ENCODE results near the gene SELENOO. TPM values are rescaled to one million over a fixed set of nuclear protein-coding genes. Genes with fewer than 3 reads are reported as not detected.

The SELENOO gene
- total and polyA plus RNA-seq, 5 experiments from 2014 or later = 3.1 to 42.4 (median 8.8) TPM

DNA sequence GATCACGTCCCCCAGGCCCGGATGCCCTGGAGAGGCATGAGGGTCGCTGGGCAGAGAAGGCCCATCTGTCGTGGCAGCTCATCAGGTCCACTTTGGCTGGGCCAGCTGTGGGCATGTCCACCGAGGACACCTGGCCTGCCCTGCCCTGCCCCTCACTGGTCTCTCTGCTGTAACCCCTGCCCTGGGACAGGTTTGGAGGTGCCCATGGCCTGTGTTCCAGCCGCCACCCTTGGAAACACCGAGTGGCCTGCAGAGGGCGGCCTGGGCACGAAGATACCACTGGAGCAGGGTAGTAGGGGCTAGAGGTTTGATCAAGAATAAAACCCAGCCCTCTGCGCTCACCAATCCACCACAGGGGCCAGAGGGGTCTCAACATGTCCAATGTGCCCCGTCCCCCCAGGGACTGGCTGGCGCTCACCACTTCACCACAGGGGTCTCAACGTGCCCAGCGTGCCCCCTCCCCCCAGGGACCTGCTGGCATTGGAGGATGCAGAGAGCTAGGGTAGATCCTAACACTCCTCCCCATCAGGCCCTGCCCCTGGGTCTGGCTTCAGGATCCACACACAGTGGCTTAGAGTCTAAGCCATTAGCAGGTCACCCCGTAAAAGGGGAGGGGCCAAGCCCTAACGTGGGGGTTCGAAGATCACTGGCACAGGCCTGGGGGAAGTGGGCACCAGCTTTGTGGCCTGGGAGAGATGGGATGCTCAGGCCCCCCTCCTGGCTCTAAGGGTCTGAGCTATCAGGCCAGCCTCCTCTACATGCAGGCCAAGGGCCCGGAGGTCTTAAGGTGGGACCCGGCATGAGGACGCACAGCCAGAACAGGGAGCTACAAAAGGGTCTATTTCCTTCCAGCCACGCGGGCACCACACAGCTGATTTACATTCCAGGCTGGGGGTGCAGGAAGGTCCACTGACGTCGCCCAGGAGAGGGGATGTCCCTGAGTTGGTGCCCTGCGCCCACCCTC is 51.6 kb downstream of the SELENOO start:
- Mint-ChIP-seq H3K27ac (peak overlapping the region in 9 of 10 donors; percentile 23 to 83 (median 43)), H3K36me3 (peaks cover 0 to 4% (median under 1%) of the 10 kb centered on the region in 3 donors)
- ATAC-seq = peak; percentile 72 to 80

GRCh38 chr22:50253046-50253915 is 52.5 kb downstream of the SELENOO start:
- Mint-ChIP-seq H3K36me3 (no peaks in the 10 kb centered on the region), H3K27ac (peak overlapping the region in 3 of 10 donors; percentile 25 to 49 (median 36)), H3K4me3 (no peak overlapping the region), H3K4me1 (peaks cover 0 to 13% (median 4%) of the 10 kb centered on the region in 4 donors), H3K27me3 (no peaks in the 10 kb centered on the region), H3K9me3 (no peaks in the 10 kb centered on the region)
- POLR2A ChIA-PET = interaction anchor here (1.2 to 3.2 kb wide), 5 partner anchors 13 to 368 kb away, joined by 3 to 23 read pairs (median 15); partner anchors contain the start of genes DENND6B and SCO2
- no peak for DNase-seq
- ATAC-seq = no peak

More for the DNA sequence above, 51.6 kb downstream of the SELENOO start:
- Mint-ChIP-seq H3K4me1 (peaks cover 0 to 20% (median 6%) of the 10 kb centered on the region in 4 donors), H3K27me3 (no peaks in the 10 kb centered on the region), H3K4me3 (peak overlapping the region; percentile 52 to 83 (median 70)), H3K9me3 (no peaks in the 10 kb centered on the region)
- peak; percentile 57 to 86 (median 70) for DNase-seq
- POLR2A ChIA-PET = interaction anchor here (0.9 to 3.2 kb wide), 12 partner anchors 9 to 369 kb away, joined by 3 to 23 read pairs (median 7); partner anchors contain the start of genes DENND6B and SCO2

- H3K4me3 Mint-ChIP-seq = no peak overlapping the region
- ATAC-seq = no peak
- peaks cover 0 to under 1% (median 0%) of the 10 kb centered on the region in 3 donors for H3K36me3 Mint-ChIP-seq
- H3K9me3 Mint-ChIP-seq = no peaks in the 10 kb centered on the region
- no peak overlapping the region for H3K27ac Mint-ChIP-seq
- H3K27me3 Mint-ChIP-seq = peaks cover 0 to 4% (median 3%) of the 10 kb centered on the region in 5 donors
- H3K4me1 Mint-ChIP-seq = peaks cover 0 to 13% (median 4%) of the 10 kb centered on the region in 4 donors
- no peak for DNase-seq
- POLR2A ChIA-PET = no interaction called here
Observed at GRCh38 chr22:50253941-50254340, 53.1 kb downstream of the SELENOO start.

GRCh38 chr22:50255099-50255498 is 54.3 kb downstream of the SELENOO start:
- Mint-ChIP-seq H3K9me3 (no peaks in the 10 kb centered on the region), H3K27me3 (peaks cover 0 to 12% (median 4%) of the 10 kb centered on the region in 5 donors), H3K27ac (no peak overlapping the region), H3K4me3 (no peak overlapping the region), H3K36me3 (peaks cover 0 to 2% (median 0%) of the 10 kb centered on the region in 3 donors), H3K4me1 (peaks cover 0 to 8% (median 2%) of the 10 kb centered on the region in 4 donors)
- ATAC-seq (no peak), DNase-seq (no peak)
- POLR2A ChIA-PET = no interaction called here

GRCh38 chr22:50255607-50256006 is 54.8 kb downstream of the SELENOO start:
- POLR2A ChIA-PET = interaction anchor here (0.8 kb wide), 1 partner anchor 72 kb away, joined by 3 read pairs; no protein-coding TSS in a partner anchor
- Mint-ChIP-seq H3K36me3 (peaks cover 0 to 2% (median 0%) of the 10 kb centered on the region in 3 donors), H3K9me3 (no peaks in the 10 kb centered on the region), H3K27ac (no peak overlapping the region), H3K4me1 (peaks cover 0 to 4% (median 1%) of the 10 kb centered on the region in 4 donors), H3K4me3 (no peak overlapping the region), H3K27me3 (peaks cover 0 to 12% (median 6%) of the 10 kb centered on the region in 5 donors)
- ATAC-seq = no peak
- DNase-seq = no peak

GRCh38 chr22:50256258-50256862 is 55.5 kb downstream of the SELENOO start:
- no peak for DNase-seq
- POLR2A ChIA-PET = interaction anchor here (0.8 kb wide), 1 partner anchor 71 kb away, joined by 3 read pairs; no protein-coding TSS in a partner anchor
- no peaks in the 10 kb centered on the region for H3K9me3 Mint-ChIP-seq
- ATAC-seq = no peak
- peaks cover 0 to 2% (median 0%) of the 10 kb centered on the region in 3 donors for H3K36me3 Mint-ChIP-seq
- H3K4me1 Mint-ChIP-seq = peaks cover 0 to 2% (median 0%) of the 10 kb centered on the region in 4 donors
- no peak overlapping the region for H3K4me3 Mint-ChIP-seq
- H3K27ac Mint-ChIP-seq = no peak overlapping the region
- H3K27me3 Mint-ChIP-seq = peaks cover 0 to 12% (median 6%) of the 10 kb centered on the region in 5 donors

GRCh38 chr22:50257041-50257440 is 56.2 kb downstream of the SELENOO start:
- Mint-ChIP-seq H3K27me3 (peaks cover under 1 to 16% (median 8%) of the 10 kb centered on the region in 5 donors), H3K27ac (no peak overlapping the region), H3K9me3 (no peaks in the 10 kb centered on the region), H3K4me1 (peaks cover 0 to 3% (median 2%) of the 10 kb centered on the region in 4 donors), H3K4me3 (no peak overlapping the region), H3K36me3 (peaks cover 0 to 2% (median 0%) of the 10 kb centered on the region in 3 donors)
- DNase-seq (no peak), ATAC-seq (no peak)
- POLR2A ChIA-PET = no interaction called here

- Mint-ChIP-seq H3K4me1 (peaks cover 3 to 8% (median 6%) of the 10 kb centered on the region in 4 donors), H3K4me3 (no peak overlapping the region), H3K36me3 (peaks cover 0 to 2% (median 0%) of the 10 kb centered on the region in 3 donors), H3K27ac (no peak overlapping the region), H3K27me3 (peaks cover 5 to 22% (median 13%) of the 10 kb centered on the region in 5 donors), H3K9me3 (no peaks in the 10 kb centered on the region)
- ATAC-seq (no peak), DNase-seq (no peak)
- POLR2A ChIA-PET = no interaction called here
Observed at GRCh38 chr22:50257451-50258360, 56.9 kb downstream of the SELENOO start.

GRCh38 chr22:50258361-50259292 is 57.8 kb downstream of the SELENOO start:
- Mint-ChIP-seq H3K27ac (peak overlapping the region in 1 of 10 donors; percentile 37), H3K27me3 (peaks cover 5 to 29% (median 16%) of the 10 kb centered on the region in 5 donors), H3K4me3 (no peak overlapping the region), H3K9me3 (no peaks in the 10 kb centered on the region), H3K4me1 (peaks cover 3 to 8% (median 6%) of the 10 kb centered on the region in 4 donors), H3K36me3 (peaks cover 0 to 2% (median 0%) of the 10 kb centered on the region in 3 donors)
- ATAC-seq = no peak
- DNase-seq = no peak
- POLR2A ChIA-PET = no interaction called here

DNA sequence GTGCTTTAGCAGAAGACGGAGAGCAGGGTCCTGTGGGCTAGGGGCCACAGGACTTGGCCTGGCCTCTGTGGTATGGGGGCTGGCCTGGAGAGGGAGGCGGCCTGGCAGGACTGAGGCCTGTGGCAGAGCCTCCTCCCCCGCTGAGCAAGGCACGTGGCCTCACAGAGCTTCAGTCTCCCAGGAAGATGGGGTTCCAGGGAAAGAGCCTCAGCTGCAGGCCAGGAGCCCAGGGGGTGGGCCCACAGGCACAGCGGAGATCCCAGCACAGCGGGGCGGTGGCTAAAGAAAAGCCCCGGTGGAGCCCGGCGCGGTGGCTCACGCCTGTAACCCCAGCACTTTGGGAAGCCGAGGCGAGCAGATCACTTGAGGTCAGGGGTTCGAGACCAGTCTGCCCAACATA is 58.5 kb downstream of the SELENOO start:
- no peak overlapping the region for H3K27ac Mint-ChIP-seq
- H3K36me3 Mint-ChIP-seq = peaks cover 0 to 2% (median 0%) of the 10 kb centered on the region in 3 donors
- no peaks in the 10 kb centered on the region for H3K9me3 Mint-ChIP-seq
- ATAC-seq (no peak), DNase-seq (no peak)
- H3K4me3 Mint-ChIP-seq = no peak overlapping the region
- POLR2A ChIA-PET = interaction anchor here (0.6 kb wide), 1 partner anchor 194 kb away, joined by 3 read pairs; no protein-coding TSS in a partner anchor
- peaks cover 5 to 33% (median 17%) of the 10 kb centered on the region in 5 donors for H3K27me3 Mint-ChIP-seq
- H3K4me1 Mint-ChIP-seq = peaks cover 3 to 8% (median 6%) of the 10 kb centered on the region in 4 donors

Measured in naive thymus-derived CD8-positive, alpha-beta T cell (primary cell).